GM19438 (cell line): ENCODE measurements around the gene BUB1.
"Not testable (repeated sequence)": the region's sequence is repeated elsewhere in the genome, so short reads cannot be mapped to it uniquely, and the experiment has no call there.

Source experiments
- ATAC-seq: cut with Tn5 transposase; IDR thresholded peaks from one replicate; pipeline ENCODE4 v1.9.1; 2021; ENCODE audit warnings: low read depth; ENCODE audit not compliant: unreplicated experiment

BUB1 gene

GRCh38 chr2:110677530-110678456 is at the start of gene BUB1:
BUB1 (minus strand) TSS chr2:110678063; CDS start chr2:110677995, 68 bp downstream.
- ATAC-seq, result peak; percentile 65

- no peak for ATAC-seq
Observed at GRCh38 chr2:110726285-110726684, 48.4 kb upstream of the BUB1 start.

GRCh38 chr2:110725859-110726258 is 48.0 kb upstream of the BUB1 start:
- ATAC-seq, result no peak

- no peak for ATAC-seq
Observed at GRCh38 chr2:110725370-110725769, 47.5 kb upstream of the BUB1 start.

- ATAC-seq, result no peak
Observed at GRCh38 chr2:110724820-110725219, 47.0 kb upstream of the BUB1 start.

- no peak for ATAC-seq
Observed at GRCh38 chr2:110720547-110720946, 42.7 kb upstream of the BUB1 start.

- ATAC-seq, result no peak
Observed at GRCh38 chr2:110718990-110719389, 41.1 kb upstream of the BUB1 start.

GRCh38 chr2:110718382-110718781 is 40.5 kb upstream of the BUB1 start:
- ATAC-seq, result no peak

- no peak for ATAC-seq
Observed at GRCh38 chr2:110717734-110718133, 39.9 kb upstream of the BUB1 start.

GRCh38 chr2:110716959-110717645 is 39.2 kb upstream of the BUB1 start:
- ATAC-seq, result no peak

GRCh38 chr2:110714452-110715224 is 36.8 kb upstream of the BUB1 start:
- ATAC-seq, result no peak

GRCh38 chr2:110713513-110714362 is 35.9 kb upstream of the BUB1 start:
- no peak for ATAC-seq

GRCh38 chr2:110712737-110713136 is 34.9 kb upstream of the BUB1 start:
- no peak for ATAC-seq

- no peak for ATAC-seq
Observed at GRCh38 chr2:110708455-110708854, 30.6 kb upstream of the BUB1 start.

GRCh38 chr2:110707386-110707965 is 29.6 kb upstream of the BUB1 start:
- ATAC-seq, result no peak

GRCh38 chr2:110702514-110703380 is 24.9 kb upstream of the BUB1 start:
- ATAC-seq, result no peak

- ATAC-seq, result not testable (repeated sequence)
Observed at GRCh38 chr2:110698253-110698652, 20.4 kb upstream of the BUB1 start.

GRCh38 chr2:110695146-110695898 is 17.5 kb upstream of the BUB1 start:
- ATAC-seq, result not testable (repeated sequence)
